Trophoblast cell (in vitro differentiated cells and primary cell): ENCODE results near the gene PLA2G4A.

ENCODE experiments used
- DNase-seq, 2 donors: peaks; one replicate each; pipeline ENCODE4 v3.0.0-alpha.2; 2016
- H2AFZ ChIP-seq: 2 replicates; pipeline ENCODE4 v1.6.1; 2013; ENCODE audit warnings: low read length, moderate library complexity, mild to moderate bottlenecking; ENCODE audit not compliant: insufficient read depth, poor library complexity
- H2AK5ac ChIP-seq: 2 replicates; pipeline ENCODE4 v1.6.1; 2013; ENCODE audit warnings: mild to moderate bottlenecking, low read length
- H2BK120ac ChIP-seq: 2 replicates; pipeline ENCODE4 v1.6.1; 2013; ENCODE audit warnings: low read length, mild to moderate bottlenecking, moderate library complexity; ENCODE audit not compliant: insufficient read depth, poor library complexity
- H2BK12ac ChIP-seq: 2 replicates; pipeline ENCODE4 v1.6.1; 2013; ENCODE audit warnings: mild to moderate bottlenecking, low read length, moderate library complexity
- H2BK5ac ChIP-seq: 2 replicates; pipeline ENCODE4 v1.6.1; 2013; ENCODE audit warnings: low read length, low read depth, moderate library complexity, mild to moderate bottlenecking; ENCODE audit not compliant: poor library complexity
- H3K14ac ChIP-seq: 2 replicates; pipeline ENCODE4 v1.6.1; 2013; ENCODE audit warnings: mild to moderate bottlenecking, low read length
- H3K18ac ChIP-seq: 2 replicates; pipeline ENCODE4 v1.6.1; 2013; ENCODE audit warnings: mild to moderate bottlenecking, low read length
- H3K23ac ChIP-seq: 2 replicates; pipeline ENCODE4 v1.6.1; 2013; ENCODE audit warnings: low read length
- H3K27ac ChIP-seq: 2 replicates; pipeline ENCODE4 v1.5.1; 2013; ENCODE audit warnings: low read depth, mild to moderate bottlenecking, inconsistent platforms, low read length, moderate library complexity
- H3K27me3 ChIP-seq: 2 replicates; pipeline ENCODE4 v1.6.1; 2013; ENCODE audit warnings: inconsistent platforms, mild to moderate bottlenecking, low read length, moderate library complexity; ENCODE audit not compliant: insufficient read depth
- H3K36me3 ChIP-seq, 2 experiments: 1 replicate in 1 of 2; 2 replicates in 1 of 2; pipeline ENCODE4 v1.6.1; 2013; ENCODE audit warnings: low read length in 2 of 2, mild to moderate bottlenecking in 2 of 2, moderate library complexity in 1 of 2; ENCODE audit not compliant: insufficient read depth in 2 of 2, control insufficient read depth in 1 of 2
- H3K4ac ChIP-seq: 2 replicates; pipeline ENCODE4 v1.6.1; 2013; ENCODE audit warnings: low read depth, mild to moderate bottlenecking, low read length, moderate library complexity
- H3K4me1 ChIP-seq, 2 experiments: 1 replicate in 1 of 2; 2 replicates in 1 of 2; pipeline ENCODE4 v1.6.1; 2013; ENCODE audit warnings: low read length in 2 of 2, mild to moderate bottlenecking in 2 of 2, moderate library complexity in 1 of 2; ENCODE audit not compliant: insufficient read depth in 2 of 2, control insufficient read depth in 1 of 2
- H3K4me2 ChIP-seq: 2 replicates; pipeline ENCODE4 v1.6.1; 2013; ENCODE audit warnings: inconsistent platforms, mild to moderate bottlenecking, low read length, moderate library complexity
- H3K4me3 ChIP-seq: 2 replicates; pipeline ENCODE4 v1.5.1; 2013; ENCODE audit warnings: mild to moderate bottlenecking, low read depth, low read length, inconsistent platforms
- H3K79me1 ChIP-seq: one replicate; pipeline ENCODE4 v1.6.1; 2013; ENCODE audit warnings: low read length
- H3K79me2 ChIP-seq: 2 replicates; pipeline ENCODE4 v1.6.1; 2013; ENCODE audit warnings: low read length, mild to moderate bottlenecking; ENCODE audit not compliant: control insufficient read depth, insufficient read depth, poor library complexity
- H3K9ac ChIP-seq: 2 replicates; pipeline ENCODE4 v1.6.1; 2013; ENCODE audit warnings: mild to moderate bottlenecking, low read length
- H3K9me3 ChIP-seq: 2 replicates; pipeline ENCODE4 v1.6.1; 2013; ENCODE audit warnings: low read depth, mild to moderate bottlenecking, control low read depth, inconsistent platforms, low read length; ENCODE audit not compliant: insufficient read depth
- H4K12ac ChIP-seq: 2 replicates; pipeline ENCODE4 v1.6.1; 2013; ENCODE audit warnings: low read depth, mild to moderate bottlenecking, low read length, moderate library complexity
- H4K8ac ChIP-seq: 2 replicates; pipeline ENCODE4 v1.6.1; 2013; ENCODE audit warnings: low read depth, mild to moderate bottlenecking, low read length, moderate library complexity
- H4K91ac ChIP-seq: one replicate; pipeline ENCODE4 v1.6.1; 2013; ENCODE audit warnings: low read depth, mild to moderate bottlenecking, low read length, moderate library complexity
- WGBS: extraction: QIAGEN DNeasy Blood & Tissue Kit; methylation state at CpG from one replicate; pipeline ENCODE4 v1.1.7; 2013; ENCODE audit warnings: missing lambda C conversion rate; ENCODE audit not compliant: insufficient read length, insufficient coverage; ENCODE audit errors: extremely low coverage; 5-methylcytosine and 5-hydroxymethylcytosine counted together

PLA2G4A gene

DNA sequence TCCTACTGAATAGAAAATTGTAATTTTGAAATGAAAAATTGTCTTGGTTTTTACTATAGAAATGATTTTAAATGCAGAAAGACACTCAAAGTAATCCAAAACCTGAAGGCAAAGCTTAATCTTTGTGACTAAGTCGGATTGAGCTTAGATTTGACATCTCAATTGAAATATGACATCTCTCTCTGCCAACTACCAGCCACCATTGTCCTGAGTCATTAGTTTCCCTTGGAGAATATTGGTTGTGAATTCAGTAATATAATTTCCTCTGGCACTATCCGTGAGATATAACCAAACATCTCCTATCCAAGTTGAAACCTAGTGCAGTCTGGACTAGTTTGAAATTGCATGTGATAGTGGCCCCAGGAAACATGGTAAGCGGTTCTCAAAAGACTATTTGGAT, 37.1 kb downstream of the PLA2G4A start:
- no peak for DNase-seq
- Histone ChIP-seq H3K79me1 (no peaks in the 10 kb centered on the region), H4K12ac (no peak overlapping the region), H2BK12ac (no peak overlapping the region), H4K8ac (no peak overlapping the region), H3K23ac (no peak overlapping the region), H3K9ac (no peak overlapping the region), H3K4me2 (no peak overlapping the region), H3K27ac (no peak overlapping the region), H4K91ac (no peak overlapping the region), H3K27me3 (no peaks in the 10 kb centered on the region), H3K9me3 (no peaks in the 10 kb centered on the region), H2BK120ac (no peak overlapping the region), H3K36me3 (no peaks in the 10 kb centered on the region), H3K4ac (no peak overlapping the region), H3K4me1 (no peaks in the 10 kb centered on the region), H3K14ac (no peak overlapping the region), H3K18ac (no peak overlapping the region), H2BK5ac (no peak overlapping the region), H2AFZ (no peak overlapping the region), H3K4me3 (no peak overlapping the region), H2AK5ac (no peak overlapping the region), H3K79me2 (no peaks in the 10 kb centered on the region)
- no CpG with 5 or more reads among the region's 3 CpGs for WGBS

DNA sequence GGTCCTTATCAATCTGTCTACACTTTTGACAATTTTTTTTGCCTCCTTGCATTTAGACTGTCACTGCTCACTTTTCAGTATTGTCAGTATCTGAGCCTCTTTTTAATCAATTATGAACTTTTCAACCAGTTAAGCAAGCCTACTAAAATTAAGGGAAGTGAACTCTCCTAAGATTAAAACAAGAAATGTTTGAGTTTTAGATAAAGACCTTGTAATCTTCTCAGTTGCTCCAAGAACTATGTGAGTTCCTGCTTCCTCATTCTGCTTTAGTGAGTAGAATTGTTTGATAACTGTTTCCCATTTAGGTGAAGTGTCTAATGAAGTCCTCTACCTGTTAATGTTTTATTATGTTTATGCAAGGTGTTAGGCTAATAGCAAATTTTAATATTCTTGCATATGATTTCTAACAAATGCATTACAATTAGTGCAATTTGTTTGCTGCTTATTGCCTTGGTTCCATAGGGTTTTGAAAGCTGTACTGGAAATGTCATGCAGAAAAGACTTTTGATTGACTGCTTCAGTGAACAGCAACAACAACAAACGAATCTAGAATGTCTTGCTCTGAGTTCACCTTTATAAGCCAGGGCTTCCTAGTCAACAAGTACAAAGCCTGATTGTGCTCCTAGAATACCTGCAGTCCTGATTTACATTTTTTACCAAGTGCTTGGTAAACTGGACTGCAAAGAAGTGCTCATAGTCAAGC, 40.9 kb downstream of the PLA2G4A start:
- no peak overlapping the region for H2BK120ac ChIP-seq
- H4K91ac ChIP-seq, result no peak overlapping the region
- no peak overlapping the region for H4K8ac ChIP-seq
- H3K79me1 ChIP-seq, result no peaks in the 10 kb centered on the region
- no peaks in the 10 kb centered on the region for H3K9me3 ChIP-seq
- H3K4me2 ChIP-seq, result no peak overlapping the region
- H3K18ac ChIP-seq, result no peak overlapping the region
- no peaks in the 10 kb centered on the region for H3K36me3 ChIP-seq
- H3K9ac ChIP-seq, result no peak overlapping the region
- H3K23ac ChIP-seq, result no peak overlapping the region
- H3K4me1 ChIP-seq, result no peaks in the 10 kb centered on the region
- no peak overlapping the region for H3K14ac ChIP-seq
- no CpG with 5 or more reads among the region's 1 CpG for WGBS
- H3K4ac ChIP-seq, result no peak overlapping the region
- no peak overlapping the region for H2AFZ ChIP-seq
- H3K27ac ChIP-seq, result no peak overlapping the region
- no peak overlapping the region for H3K4me3 ChIP-seq
- no peak for DNase-seq
- H2BK5ac ChIP-seq, result no peak overlapping the region
- no peaks in the 10 kb centered on the region for H3K27me3 ChIP-seq
- no peaks in the 10 kb centered on the region for H3K79me2 ChIP-seq
- no peak overlapping the region for H2BK12ac ChIP-seq
- H2AK5ac ChIP-seq, result no peak overlapping the region
- no peak overlapping the region for H4K12ac ChIP-seq

- Histone ChIP-seq H2AFZ (no peak overlapping the region), H2AK5ac (no peak overlapping the region), H3K9ac (no peak overlapping the region), H3K36me3 (no peaks in the 10 kb centered on the region), H3K79me1 (no peaks in the 10 kb centered on the region), H3K4ac (no peak overlapping the region), H3K23ac (no peak overlapping the region), H3K4me3 (no peak overlapping the region), H3K27me3 (no peaks in the 10 kb centered on the region), H3K4me2 (no peak overlapping the region), H4K12ac (no peak overlapping the region), H3K27ac (no peak overlapping the region), H3K18ac (no peak overlapping the region), H2BK5ac (no peak overlapping the region), H3K4me1 (no peaks in the 10 kb centered on the region), H2BK120ac (no peak overlapping the region), H2BK12ac (no peak overlapping the region), H3K14ac (no peak overlapping the region), H3K79me2 (no peaks in the 10 kb centered on the region), H3K9me3 (no peaks in the 10 kb centered on the region), H4K8ac (no peak overlapping the region), H4K91ac (no peak overlapping the region)
- DNase-seq, result no peak
- WGBS, result no CpG with 5 or more reads among the region's 1 CpG
Measured at GRCh38 chr1:186871784-186872183, 43.0 kb downstream of the PLA2G4A start.

DNA sequence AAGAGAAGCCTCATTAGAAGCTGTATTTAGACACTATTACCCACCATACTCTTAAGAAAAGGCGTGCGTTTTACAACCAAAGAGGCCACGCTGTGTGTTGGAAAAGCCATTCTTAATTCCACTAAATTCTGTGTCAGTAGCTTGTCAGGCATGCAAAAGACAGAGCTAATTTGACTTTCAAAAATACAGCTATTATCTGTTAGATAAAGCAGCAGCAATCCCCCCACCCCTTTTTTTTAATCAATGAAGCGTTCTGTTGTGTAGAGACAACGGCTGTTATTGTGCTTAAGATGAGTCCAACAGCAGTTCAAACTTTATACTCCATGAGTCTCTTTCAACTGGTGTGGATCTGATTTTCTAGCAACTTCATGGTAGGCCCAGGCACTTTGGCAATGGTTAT, 43.5 kb downstream of the PLA2G4A start:
- Histone ChIP-seq H2AFZ (no peak overlapping the region), H2BK12ac (no peak overlapping the region), H3K4me1 (no peaks in the 10 kb centered on the region), H4K8ac (no peak overlapping the region), H3K14ac (no peak overlapping the region), H3K9ac (no peak overlapping the region), H3K9me3 (no peaks in the 10 kb centered on the region), H3K36me3 (no peaks in the 10 kb centered on the region), H3K79me1 (no peaks in the 10 kb centered on the region), H3K4me2 (no peak overlapping the region), H3K23ac (no peak overlapping the region), H3K18ac (no peak overlapping the region), H3K79me2 (no peaks in the 10 kb centered on the region), H3K4ac (no peak overlapping the region), H2BK120ac (no peak overlapping the region), H2AK5ac (no peak overlapping the region), H3K27me3 (no peaks in the 10 kb centered on the region), H2BK5ac (no peak overlapping the region), H3K27ac (no peak overlapping the region), H4K12ac (no peak overlapping the region), H3K4me3 (no peak overlapping the region), H4K91ac (no peak overlapping the region)
- no peak for DNase-seq
- WGBS, result no CpG with 5 or more reads among the region's 5 CpGs
